Lower leg skin (tissue), 4 donors: ENCODE results near the gene C6orf163. TPM values are rescaled to one million over a fixed set of nuclear protein-coding genes. Genes with fewer than 3 reads are reported as not detected.
"Not testable (repeated sequence)": the region's sequence is repeated elsewhere in the genome, so short reads cannot be mapped to it uniquely, and the experiment has no call there.

Source experiments
- DNase-seq, 2 donors: peaks; one replicate each; pipeline ENCODE4 v3.0.0-alpha.2; 2019; ENCODE audit warnings: low spot score in 2 of 2
- H3K4me3 ChIP-seq: fragments of 200-600 bp; sonication (generic); 2 replicates; pipeline ENCODE4 v1.5.1; 2017; ENCODE audit warnings: mild to moderate bottlenecking, low read depth; ENCODE audit not compliant: poor library complexity, severe bottlenecking
- POLR2A ChIP-seq, 2 donors: fragments of 450-650 bp; IDR thresholded peaks; one replicate each; pipeline ENCODE4 v1.6.1; 2016 to 2017; ENCODE audit warnings: antibody characterized with exemption in 2 of 2, mild to moderate bottlenecking in 1 of 2, moderate library complexity in 1 of 2
- WGBS, 2 donors: methylation state at CpG; one replicate each; pipeline ENCODE4 v1.1.5; 2018; 5-methylcytosine and 5-hydroxymethylcytosine counted together
- intact Hi-C: fragments of 100-400 bp; cut with DNase I; formaldehyde crosslinking; loops from one replicate; pipeline ENCODE4 v1.15.0; 2023; ENCODE audit warnings: low total_unique reads
- total RNA-seq, 4 donors: library from RNA; depleted of rRNA; stranded (reverse); fragments of >200 nt; gene quantifications; one replicate each; pipeline ENCODE4 v1.1.0, GENCODE V29; 2016
- TF ChIP-seq, protein P1 (sequence below), 3 donors: fragments of 450-650 bp; IDR thresholded peaks; one replicate each; pipeline ENCODE4 v1.5.1; 2016; ENCODE audit warnings: antibody characterized with exemption in 3 of 3, mild to moderate bottlenecking in 3 of 3, moderate library complexity in 2 of 3

Gene C6orf163
- total RNA-seq: 1 to 10 TPM in 2 of 4 donors, under 1 TPM in 1, not detected in 1; 0.84 to 1.9 (median 1.3) TPM

DNA sequence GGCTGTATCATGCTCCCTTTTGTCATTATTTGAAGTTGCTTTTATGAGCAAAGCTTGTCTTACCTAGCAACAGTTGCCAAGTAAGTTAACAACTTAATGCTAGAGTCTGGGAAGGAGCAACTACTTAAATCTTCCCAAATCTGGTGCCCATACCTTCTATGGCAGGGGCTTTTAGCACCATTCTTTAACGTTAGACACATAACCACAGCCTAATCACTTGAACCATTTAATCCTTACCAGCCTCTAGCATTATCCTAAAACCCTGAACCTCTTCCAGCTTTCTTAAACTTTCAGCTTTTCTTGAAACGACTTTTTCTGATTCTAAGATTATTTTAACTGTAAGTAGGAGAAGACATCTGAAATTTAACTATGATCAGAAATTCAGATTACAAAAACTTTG lies at the start of gene C6orf163:
TSS of gene C6orf163 (plus strand) at position 83 of the 400 bp plus-strand sequence. CDS start at position 370, 287 bp downstream.
- no peak within 1 kb of the TSS for H3K4me3 ChIP-seq
- intact Hi-C loops: no loop called here
- DNase-seq: no peak
- 65 to 74% methylated on average over 2 of the region's 2 CpGs for WGBS, 2 donors
- no peak for TF ChIP-seq POLR2A (IDR thresholded peaks at IDR 0.05)
- TF ChIP-seq, protein P1, sequence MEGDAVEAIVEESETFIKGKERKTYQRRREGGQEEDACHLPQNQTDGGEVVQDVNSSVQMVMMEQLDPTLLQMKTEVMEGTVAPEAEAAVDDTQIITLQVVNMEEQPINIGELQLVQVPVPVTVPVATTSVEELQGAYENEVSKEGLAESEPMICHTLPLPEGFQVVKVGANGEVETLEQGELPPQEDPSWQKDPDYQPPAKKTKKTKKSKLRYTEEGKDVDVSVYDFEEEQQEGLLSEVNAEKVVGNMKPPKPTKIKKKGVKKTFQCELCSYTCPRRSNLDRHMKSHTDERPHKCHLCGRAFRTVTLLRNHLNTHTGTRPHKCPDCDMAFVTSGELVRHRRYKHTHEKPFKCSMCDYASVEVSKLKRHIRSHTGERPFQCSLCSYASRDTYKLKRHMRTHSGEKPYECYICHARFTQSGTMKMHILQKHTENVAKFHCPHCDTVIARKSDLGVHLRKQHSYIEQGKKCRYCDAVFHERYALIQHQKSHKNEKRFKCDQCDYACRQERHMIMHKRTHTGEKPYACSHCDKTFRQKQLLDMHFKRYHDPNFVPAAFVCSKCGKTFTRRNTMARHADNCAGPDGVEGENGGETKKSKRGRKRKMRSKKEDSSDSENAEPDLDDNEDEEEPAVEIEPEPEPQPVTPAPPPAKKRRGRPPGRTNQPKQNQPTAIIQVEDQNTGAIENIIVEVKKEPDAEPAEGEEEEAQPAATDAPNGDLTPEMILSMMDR (IDR thresholded peaks at IDR 0.05): no peak

DNA sequence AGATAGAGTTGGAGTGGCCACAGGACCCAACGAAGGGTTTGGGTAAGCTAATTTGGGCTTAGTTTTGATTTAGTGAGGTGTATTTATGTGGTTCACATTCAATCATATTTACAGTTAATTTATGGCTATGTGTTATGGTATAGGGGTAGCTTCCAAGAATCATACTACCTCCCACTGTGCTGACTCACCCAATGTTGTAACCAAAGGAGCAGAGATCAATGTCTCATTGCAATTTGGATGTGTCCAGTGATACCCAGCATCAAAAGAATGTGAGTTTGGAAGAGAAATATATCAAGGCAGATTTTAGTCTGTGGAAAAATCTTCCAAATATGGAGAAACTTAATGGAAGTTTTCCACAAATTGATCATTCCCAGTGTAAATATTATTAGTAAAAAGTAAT lies 47.5 kb upstream of the C6orf163 start:
- no peak overlapping the region for H3K4me3 ChIP-seq
- TF ChIP-seq POLR2A (IDR thresholded peaks at IDR 0.05): no peak
- TF ChIP-seq, protein P1 (IDR thresholded peaks at IDR 0.05): no peak
- no peak for DNase-seq
- whole genome bisulfite sequencing, 2 donors: 56 to 61% methylated on average over 1 of the region's 1 CpG
- intact Hi-C loops: no loop called here

DNA sequence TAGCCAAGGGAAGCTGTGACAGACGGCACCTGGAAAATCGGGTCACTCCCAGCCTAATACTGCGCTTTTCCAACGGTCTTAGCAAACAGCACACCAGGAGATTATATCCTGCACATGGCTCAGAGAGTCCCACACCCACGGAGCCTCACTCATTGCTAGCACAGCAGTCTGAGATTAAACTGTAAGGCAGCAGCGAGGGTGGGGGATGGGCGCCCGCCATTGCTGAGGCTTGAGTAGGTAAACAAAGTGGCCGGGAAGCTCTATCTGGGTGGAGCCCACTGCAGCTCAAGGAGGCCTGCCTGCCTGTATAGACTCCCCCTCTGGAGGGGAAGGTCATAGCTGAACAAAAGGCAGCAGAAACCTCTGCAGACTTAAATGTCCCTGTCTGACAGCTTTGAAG lies 43.3 kb upstream of the C6orf163 start:
- H3K4me3 ChIP-seq, DNase-seq, intact Hi-C loops: not testable (repeated sequence)
- WGBS, 2 donors: 78 to 93% methylated on average over 9 of the region's 9 CpGs

DNA sequence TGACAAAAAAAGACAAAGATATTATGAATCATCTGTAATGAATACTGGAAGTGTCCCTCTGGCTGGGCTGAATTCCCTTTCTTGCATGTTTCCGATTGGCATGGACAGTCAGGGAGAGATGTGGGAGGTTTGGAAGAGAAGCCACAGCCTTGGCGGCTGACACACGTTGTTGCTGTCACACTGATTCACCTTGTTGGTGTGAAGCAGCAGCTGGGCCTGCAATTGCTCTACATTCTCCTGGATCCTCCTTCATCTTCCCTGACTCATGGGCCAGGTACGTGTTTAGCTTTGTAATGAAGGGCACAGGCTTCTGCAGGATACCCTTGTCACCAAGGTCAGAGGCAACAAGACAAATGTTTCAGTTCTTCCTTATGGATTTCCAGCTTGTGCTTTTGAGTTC lies 35.6 kb upstream of the C6orf163 start:
- 64 to 71% methylated on average over 4 of the region's 4 CpGs for WGBS, 2 donors
- TF ChIP-seq POLR2A (IDR thresholded peaks at IDR 0.05): no peak
- TF ChIP-seq, protein P1 (IDR thresholded peaks at IDR 0.05): no peak
- intact Hi-C loops: no loop called here
- H3K4me3 ChIP-seq: no peak overlapping the region
- DNase-seq: no peak

DNA sequence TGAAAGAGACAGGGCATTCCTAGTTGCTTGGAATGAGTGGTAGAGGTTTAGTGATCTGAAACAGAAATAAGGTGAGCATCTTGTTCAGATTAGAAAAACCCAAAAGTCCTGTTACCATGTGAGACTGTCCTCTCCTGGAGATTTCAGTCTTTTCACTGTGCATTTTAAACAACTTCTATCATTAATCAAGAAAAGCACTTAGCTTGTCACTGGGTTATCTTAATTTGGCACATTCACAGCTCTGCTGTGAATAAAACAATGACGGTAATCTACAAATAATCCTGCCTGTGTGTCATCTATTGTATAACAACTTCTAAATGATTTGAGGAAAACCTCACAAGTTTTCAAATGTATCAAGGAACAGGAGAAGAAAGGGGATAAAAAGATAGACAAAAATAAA lies 31.8 kb upstream of the C6orf163 start:
- WGBS, 2 donors: 0 to 46% methylated on average over 1 of the region's 1 CpG
- no peak overlapping the region for H3K4me3 ChIP-seq
- intact Hi-C loops: no loop called here
- no peak for DNase-seq
- TF ChIP-seq, protein P1 (IDR thresholded peaks at IDR 0.05): no peak

DNA sequence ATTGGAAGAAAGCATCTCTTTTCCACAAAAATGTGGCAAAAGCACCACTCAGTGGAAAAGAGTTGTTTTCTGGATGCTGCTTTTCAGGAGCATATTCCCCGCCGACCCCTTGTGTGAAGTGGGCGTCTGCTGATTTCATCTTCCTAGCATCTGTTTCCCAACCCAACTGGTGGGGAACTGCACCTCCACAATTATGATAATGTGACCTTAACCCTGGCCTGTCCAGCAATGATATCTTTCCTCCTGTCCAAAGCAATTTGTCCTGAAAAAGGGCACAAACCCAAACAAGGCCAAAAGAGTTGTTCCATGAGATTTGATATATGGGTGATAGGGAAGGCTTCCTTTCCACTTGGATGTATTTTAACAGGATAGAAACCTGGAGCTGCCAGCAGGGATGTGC lies 29.5 kb upstream of the C6orf163 start:
- no peak for DNase-seq
- intact Hi-C loops: no loop called here
- H3K4me3 ChIP-seq: no peak overlapping the region
- 87 to 91% methylated on average over 3 of the region's 3 CpGs for WGBS, 2 donors
- TF ChIP-seq, protein P1 (IDR thresholded peaks at IDR 0.05): no peak
- no peak for TF ChIP-seq POLR2A (IDR thresholded peaks at IDR 0.05)
